Measurements from ENCODE around the gene RHOBTB3.

GRCh38 chr5:95686651-95687050 is 44.5 kb upstream of the RHOBTB3 start:
- TF ChIP-seq, protein P1, sequence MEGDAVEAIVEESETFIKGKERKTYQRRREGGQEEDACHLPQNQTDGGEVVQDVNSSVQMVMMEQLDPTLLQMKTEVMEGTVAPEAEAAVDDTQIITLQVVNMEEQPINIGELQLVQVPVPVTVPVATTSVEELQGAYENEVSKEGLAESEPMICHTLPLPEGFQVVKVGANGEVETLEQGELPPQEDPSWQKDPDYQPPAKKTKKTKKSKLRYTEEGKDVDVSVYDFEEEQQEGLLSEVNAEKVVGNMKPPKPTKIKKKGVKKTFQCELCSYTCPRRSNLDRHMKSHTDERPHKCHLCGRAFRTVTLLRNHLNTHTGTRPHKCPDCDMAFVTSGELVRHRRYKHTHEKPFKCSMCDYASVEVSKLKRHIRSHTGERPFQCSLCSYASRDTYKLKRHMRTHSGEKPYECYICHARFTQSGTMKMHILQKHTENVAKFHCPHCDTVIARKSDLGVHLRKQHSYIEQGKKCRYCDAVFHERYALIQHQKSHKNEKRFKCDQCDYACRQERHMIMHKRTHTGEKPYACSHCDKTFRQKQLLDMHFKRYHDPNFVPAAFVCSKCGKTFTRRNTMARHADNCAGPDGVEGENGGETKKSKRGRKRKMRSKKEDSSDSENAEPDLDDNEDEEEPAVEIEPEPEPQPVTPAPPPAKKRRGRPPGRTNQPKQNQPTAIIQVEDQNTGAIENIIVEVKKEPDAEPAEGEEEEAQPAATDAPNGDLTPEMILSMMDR (IDR thresholded peaks at IDR 0.05; ENCODE audit: low read depth, low read length): no peak
- no peak for TF ChIP-seq POLR2A (IDR thresholded peaks at IDR 0.05; ENCODE audit: extremely low read depth, insufficient read length)

All from NB4 (cell line).